Stimulated activated CD4-positive, alpha-beta T cell treated with anti-CD3 and anti-CD28 coated beads, Interleukin-4, amount 100 ng/mL, for 24 hours (primary cell): ENCODE data around the gene RIMOC1.

ENCODE experiments used
- DNase-seq: peaks from one replicate; pipeline ENCODE4 v3.0.0-alpha.2; 2020

Gene RIMOC1

GRCh38 chr5:41903892-41904799 is at the start of gene RIMOC1:
Gene RIMOC1 (plus strand): TSS chr5:41904344. CDS start chr5:41904368, 24 bp downstream.
- peak; percentile 99 for DNase-seq

- peak; percentile 67 for DNase-seq
Observed at GRCh38 chr5:41856644-41857491, 47.3 kb upstream of the RIMOC1 start.

GRCh38 chr5:41857989-41858388 is 46.2 kb upstream of the RIMOC1 start:
- DNase-seq: no peak

GRCh38 chr5:41858890-41859289 is 45.3 kb upstream of the RIMOC1 start:
- peak; percentile 10 for DNase-seq

- DNase-seq: no peak
Observed at GRCh38 chr5:41863871-41864486, 40.2 kb upstream of the RIMOC1 start.

- peak; percentile 23 for DNase-seq
Observed at GRCh38 chr5:41869151-41869723, 34.9 kb upstream of the RIMOC1 start.

- peak; percentile 94 for DNase-seq
Observed at GRCh38 chr5:41869724-41870626, 34.2 kb upstream of the RIMOC1 start, which contains the start of gene OXCT1. Gene OXCT1 (minus strand): TSS chr5:41870425. CDS start chr5:41870358, 67 bp downstream.

GRCh38 chr5:41870627-41871048 is 33.5 kb upstream of the RIMOC1 start:
- no peak for DNase-seq

- no peak for DNase-seq
Observed at GRCh38 chr5:41871852-41872251, 32.3 kb upstream of the RIMOC1 start.

- DNase-seq: no peak
Observed at GRCh38 chr5:41874512-41875060, 29.6 kb upstream of the RIMOC1 start.

GRCh38 chr5:41875121-41875520 is 29.0 kb upstream of the RIMOC1 start:
- no peak for DNase-seq

GRCh38 chr5:41876678-41877077 is 27.5 kb upstream of the RIMOC1 start:
- DNase-seq: no peak

GRCh38 chr5:41877408-41877807 is 26.7 kb upstream of the RIMOC1 start:
- DNase-seq: no peak

GRCh38 chr5:41878173-41878572 is 26.0 kb upstream of the RIMOC1 start:
- no peak for DNase-seq

GRCh38 chr5:41878643-41879478 is 25.3 kb upstream of the RIMOC1 start:
- DNase-seq: no peak

GRCh38 chr5:41882765-41883164 is 21.4 kb upstream of the RIMOC1 start:
- DNase-seq: no peak

- DNase-seq: no peak
Observed at GRCh38 chr5:41883243-41883642, 20.9 kb upstream of the RIMOC1 start.

GRCh38 chr5:41883936-41884335 is 20.2 kb upstream of the RIMOC1 start:
- no peak for DNase-seq

GRCh38 chr5:41885286-41885685 is 18.9 kb upstream of the RIMOC1 start:
- no peak for DNase-seq

- no peak for DNase-seq
Observed at GRCh38 chr5:41891066-41891707, 13.0 kb upstream of the RIMOC1 start.
